ENCODE data around the gene OSBPL6.
"Not testable (repeated sequence)": the region's sequence is repeated elsewhere in the genome, so short reads cannot be mapped to it uniquely, and the experiment has no call there.

The OSBPL6 gene

DNA sequence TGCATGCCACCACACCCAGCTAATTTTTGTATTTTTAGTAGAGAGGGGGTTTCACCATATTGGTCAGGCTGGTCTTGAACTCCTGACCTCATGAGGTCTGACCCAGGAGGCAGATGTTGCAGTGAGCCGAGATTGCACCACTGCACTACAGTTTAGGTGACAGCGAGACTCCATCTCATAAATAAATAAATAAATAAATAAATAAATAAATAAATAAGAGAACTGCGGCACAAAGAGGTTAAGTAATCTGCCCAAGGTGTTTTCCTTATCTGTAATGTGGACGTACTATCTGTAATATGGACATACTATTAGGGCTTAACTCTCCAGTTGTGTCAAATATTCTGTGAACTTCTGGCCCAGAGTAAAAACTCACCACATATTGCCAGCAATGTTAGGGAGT, 4.1 kb downstream of the OSBPL6 start:
- not testable (repeated sequence) for DNase-seq (ENCODE audit: low read depth)

DNA sequence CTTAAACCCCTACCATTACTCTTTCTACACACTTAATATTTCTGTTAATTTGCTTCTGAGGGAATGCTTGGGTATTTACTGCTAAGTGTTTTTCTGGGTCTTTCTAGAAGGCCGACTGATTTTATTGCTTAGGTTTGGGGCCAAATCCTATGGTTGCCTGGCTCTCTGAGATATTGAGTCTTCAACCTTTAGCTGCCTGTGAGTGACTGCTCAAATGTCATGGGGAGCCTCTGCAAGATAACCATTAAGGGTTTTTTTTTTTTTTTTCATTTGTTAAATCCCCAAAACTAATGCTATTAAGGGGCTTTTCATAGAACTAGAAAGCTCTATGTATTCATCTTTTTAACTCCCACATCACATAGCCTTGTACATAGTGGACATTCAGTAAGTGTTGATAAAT, 5.0 kb downstream of the OSBPL6 start:
- no peak for DNase-seq (ENCODE audit: low read depth)

DNA sequence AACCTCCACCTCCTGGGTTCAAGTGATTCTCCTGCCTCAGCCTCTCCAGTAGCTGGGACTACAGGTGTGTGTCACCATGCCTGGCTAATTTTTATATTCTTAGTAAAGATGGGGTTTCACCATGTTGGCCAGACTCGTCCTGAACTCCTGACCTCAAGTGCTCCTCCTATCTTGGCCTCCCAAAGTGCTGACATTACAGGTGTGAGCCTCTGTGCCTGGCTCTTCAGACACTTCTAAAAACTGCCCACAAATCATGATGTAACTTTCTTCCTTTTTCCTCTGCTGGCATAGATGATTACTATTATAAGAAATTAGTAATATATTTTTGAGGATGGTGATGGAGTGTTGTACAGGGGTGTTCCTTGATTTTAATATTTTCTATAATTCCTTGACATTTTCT, 6.0 kb downstream of the OSBPL6 start:
- DNase-seq (ENCODE audit: low read depth): no peak

DNA sequence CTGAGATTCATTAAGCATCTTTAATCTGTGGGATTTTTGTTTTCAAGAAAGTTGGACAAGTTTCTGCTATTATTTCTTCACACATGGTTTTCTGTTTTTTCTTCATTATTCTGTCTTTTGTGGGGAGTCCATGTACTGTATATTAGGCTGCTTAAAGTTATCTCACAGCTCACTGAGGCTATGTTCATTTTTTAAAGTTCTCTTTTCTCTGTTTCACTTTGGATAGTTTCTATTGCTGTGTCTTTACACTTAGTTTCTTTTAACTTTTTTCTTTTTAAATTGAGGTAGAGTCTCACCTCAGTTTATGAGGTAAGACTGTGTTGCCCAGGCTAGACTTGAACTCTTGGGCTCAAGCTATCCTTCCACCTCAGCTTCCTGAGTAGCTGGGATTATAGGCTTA, 8.6 kb downstream of the OSBPL6 start:
- DNase-seq (ENCODE audit: low read depth): no peak

DNA sequence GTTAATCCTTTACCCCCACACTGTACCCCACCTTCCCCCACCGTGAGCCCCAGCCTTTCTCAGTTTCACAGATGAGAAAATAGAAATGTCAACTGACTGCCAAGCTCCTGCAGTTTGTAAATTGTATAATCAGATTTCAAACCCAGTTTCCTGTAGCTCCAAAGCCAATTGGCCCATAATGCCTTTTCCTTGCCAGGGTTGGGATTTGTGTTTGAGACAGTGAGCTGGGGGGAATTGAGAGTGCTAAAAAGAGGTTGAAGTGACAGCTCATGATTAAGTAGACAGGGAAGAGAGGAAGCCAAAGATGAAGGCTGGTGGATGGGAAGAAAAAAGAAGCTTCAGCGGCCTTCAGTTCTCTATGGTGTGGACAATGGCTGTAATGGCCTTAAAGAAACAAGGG, 10.7 kb downstream of the OSBPL6 start:
- no peak for DNase-seq (ENCODE audit: low read depth)

DNA sequence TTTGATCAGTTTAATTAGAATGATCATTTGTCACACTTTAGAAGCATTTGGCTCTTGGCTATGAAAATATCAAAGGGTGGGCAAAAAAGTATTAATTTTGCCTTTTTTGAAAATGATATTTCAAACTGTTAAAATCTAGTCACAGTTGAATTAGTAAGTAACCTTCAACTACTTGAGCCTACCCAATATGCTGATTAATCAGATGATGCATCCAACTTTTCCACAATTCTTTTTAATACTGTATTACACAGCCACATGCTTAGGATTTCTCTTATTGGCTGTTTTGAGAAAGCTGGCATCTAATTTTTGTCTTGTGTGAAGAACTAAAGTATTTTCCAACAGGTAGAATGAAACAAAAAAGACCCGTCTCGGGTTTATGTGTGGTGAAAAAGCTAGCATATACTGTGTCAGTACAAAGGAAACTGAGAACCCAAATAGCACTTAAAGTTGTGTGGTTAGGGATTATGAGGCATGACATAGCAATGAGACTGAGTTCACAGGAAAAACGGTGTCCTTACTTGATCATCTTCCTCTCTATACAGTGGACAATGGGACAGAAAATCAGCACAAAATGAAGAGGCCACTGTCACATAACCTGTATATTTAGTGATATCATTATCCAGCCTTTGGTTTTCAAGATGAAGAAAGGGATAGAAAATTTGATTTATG, 11.7 kb downstream of the OSBPL6 start:
- DNase-seq (ENCODE audit: low read depth): no peak

DNA sequence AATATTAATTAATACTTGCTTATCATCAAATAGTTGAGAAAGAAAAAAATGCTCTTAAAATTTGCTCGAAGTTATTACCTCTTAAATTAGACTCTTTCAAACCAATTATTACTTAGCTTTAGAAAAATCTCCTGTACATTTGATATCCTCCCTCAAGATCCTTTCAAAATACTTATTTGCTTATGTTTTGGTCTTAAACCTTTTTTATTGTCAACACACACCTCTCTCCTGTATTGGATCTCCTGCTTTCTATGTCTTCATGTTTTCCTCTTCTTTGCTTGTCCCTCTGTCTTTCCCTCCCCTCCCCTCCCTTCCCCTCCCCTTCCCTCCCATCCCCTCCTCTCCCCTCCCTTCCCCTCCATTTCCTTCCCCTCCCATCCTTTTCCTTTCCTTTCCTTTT, 14.0 kb downstream of the OSBPL6 start:
- DNase-seq (ENCODE audit: low read depth): no peak

DNA sequence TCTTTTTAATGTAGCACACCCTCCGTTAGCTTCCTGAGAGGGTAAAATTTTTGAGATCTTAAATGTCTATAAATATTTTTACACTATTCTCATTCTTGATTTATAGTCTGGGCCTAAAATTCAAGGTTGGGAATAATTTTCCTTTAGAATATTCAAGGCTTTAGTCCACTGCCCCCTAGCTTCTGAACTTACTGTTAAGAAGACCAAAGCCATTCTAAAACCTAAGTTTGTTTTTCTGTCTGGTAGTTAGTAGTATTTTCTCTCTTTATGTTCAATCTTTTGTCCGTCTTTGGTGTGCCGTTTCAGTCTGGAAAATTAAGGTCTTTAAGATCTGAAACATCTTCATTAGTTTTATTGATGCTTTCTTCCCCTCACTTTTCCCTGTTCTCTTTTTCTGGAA, 14.5 kb downstream of the OSBPL6 start:
- DNase-seq (ENCODE audit: low read depth): no peak

DNA sequence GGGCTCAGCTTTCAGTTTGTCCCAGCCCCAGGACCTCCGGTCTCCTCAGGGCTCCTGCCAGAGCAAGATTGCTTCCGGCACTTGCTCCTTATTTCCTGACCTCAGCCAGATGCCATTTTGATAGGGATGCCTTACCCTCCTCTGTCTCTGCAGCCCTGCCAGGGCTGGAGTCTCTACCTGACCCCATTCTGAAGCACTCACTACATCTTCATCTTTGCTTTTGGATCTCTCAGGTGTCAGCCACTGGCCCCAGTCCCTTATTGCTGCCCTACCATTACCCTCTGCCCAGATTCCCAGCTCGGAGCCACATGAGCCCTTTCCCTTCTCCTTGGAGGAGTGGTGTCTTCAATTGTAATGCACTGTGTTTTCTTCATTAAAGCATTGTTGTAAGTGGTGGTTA, 17.1 kb downstream of the OSBPL6 start:
- DNase-seq (ENCODE audit: low read depth): no peak

DNA sequence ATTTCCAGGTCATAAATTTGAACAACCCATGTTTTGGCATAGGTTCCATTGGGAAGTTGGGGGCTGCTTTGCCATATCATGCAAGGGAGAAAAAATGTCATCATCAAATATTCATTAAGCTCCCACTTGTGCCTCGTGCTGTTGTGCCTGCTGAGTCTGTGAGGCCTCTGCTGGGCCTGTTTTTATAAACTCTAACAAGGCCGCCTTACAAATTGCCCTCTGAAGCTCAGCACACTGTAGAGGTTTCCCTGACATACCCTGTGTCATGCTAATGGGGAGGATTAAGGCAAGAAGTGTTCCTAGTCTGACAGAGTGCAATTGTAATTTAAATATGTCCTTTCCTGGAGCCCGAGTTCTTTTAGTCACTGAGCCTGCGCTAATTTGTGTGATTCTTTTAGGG, 17.6 kb downstream of the OSBPL6 start:
- DNase-seq (ENCODE audit: low read depth): no peak

DNA sequence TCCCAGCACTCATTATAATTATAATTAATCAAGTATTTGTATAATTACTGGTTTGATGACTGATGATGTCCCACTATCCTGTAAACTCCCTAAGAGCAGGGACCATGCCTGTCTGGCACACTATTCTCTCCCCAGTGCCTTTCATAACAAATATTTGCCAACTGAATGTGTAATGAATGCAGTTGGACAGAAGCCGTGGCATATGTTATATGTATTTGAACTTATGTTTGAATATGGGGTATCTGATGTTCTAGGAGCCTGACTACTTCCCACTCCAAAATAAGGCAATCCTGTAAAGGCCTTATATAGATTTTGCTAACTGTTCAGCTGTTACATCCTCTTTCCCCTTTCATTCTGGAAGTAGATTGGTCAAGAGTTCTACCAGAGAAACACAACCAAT, 19.7 kb downstream of the OSBPL6 start:
- no peak for DNase-seq (ENCODE audit: low read depth)

DNA sequence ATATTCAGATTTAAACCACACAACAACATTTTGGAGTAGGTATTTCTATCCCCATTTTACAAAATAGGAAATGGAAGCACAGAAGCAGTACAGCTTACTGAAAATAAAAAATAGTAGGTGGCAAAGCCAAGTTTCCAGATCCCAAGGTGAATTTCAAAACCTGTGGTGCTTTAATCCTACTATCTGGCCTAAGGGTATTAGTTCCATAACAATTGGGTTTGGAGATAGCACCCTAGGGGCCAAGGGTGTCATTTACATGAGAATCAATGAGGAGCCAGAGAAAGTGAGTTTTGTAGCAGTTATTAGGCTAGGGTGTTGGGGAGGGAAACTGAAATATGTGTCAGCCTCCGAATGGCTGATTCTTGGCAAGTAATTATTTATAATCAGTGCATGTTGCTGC, 24.9 kb downstream of the OSBPL6 start:
- DNase-seq (ENCODE audit: low read depth): no peak

DNA sequence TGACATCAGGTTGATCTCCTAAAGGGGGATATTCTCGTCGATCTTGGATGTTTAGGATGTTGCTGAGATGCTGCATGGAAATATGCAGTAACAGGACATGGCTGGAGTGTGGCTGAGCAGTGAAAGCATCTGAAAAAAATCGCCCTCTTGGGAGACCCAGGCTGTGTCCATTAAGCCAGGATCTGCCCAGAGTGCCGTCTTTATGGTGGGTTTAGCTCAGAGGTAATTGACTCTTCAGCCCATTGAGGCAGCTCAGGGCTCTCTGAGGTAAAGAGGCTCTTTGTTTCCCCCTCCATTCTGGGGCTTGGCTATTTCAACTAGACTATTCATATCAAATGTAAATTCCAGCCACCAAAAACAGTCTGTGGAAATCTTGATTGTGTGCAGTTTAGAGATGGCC, 26.5 kb downstream of the OSBPL6 start:
- DNase-seq (ENCODE audit: low read depth): no peak

DNA sequence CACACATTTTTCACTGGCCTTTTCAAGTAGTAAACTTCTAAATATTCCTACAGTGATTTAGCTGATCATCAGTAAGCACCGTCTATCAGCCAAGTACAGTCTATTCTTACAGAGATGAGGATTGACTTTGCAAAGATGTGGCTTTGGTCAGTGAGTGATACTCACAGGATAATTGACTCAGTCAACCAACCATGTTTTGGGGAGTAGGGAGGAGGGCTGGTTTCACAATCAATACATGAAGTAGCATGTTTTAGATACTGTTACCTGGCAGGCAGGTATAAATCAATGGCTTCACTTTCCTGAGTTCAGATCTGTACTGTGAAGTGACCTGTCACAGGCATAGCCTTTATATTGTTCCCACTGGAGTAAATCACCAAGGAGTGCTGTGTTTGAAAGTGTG, 27.2 kb downstream of the OSBPL6 start:
- DNase-seq (ENCODE audit: low read depth): no peak

DNA sequence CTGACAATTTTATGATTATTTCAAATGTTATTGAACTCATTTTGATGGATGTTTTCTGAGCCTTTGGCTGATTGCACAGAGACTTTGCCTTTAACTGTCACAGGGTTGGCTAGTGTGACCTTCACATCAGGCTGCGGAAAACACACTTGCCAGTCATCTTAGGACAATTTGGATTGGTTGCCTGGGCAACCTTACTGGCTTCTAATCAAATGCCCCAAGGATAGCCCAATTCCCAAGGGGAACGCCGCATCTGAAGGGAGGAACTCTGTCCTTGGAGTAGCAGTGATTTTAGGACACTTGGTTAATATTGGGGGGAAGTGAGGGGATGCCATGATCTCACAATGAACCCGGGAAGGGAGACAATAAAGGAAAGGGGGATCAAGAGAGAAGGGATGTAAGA, 29.5 kb downstream of the OSBPL6 start:
- no peak for DNase-seq (ENCODE audit: low read depth)

DNA sequence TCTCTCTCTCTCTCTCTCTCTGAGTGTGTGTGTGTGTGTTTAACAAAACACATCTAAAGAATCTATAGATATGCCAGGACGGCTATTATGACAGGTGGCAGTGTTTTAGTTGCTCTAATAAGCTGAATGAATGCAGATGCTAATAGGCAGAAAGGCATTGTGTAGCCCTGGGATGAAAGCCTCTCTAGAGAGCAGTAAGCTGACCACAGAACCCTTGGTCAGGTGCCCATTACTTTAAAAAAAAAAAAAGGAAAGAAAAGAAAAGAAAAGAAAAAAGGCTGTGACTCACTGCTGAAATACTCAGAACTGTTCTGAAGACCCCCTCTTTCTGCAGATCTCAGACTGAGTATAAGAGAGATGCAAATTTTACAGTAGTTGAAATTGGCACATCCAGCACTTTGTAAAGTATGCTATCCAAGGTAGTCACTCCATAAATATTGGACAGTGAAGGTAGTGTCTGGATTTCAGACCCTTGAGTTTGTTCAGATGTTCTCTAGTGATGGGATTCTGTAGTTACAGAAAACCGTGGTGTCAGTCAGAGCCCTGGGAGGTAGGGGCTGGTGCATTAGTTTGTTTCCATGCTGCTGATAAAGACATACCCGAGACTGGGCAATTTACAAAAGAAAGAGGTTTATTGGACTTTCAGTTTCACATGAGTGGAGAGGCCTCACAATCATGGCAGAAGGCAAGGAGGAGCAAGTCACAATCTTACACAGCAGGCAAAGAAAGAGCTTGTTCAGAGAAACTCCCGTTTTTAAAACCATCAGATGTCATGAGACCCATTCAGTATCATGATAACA, 30.9 kb downstream of the OSBPL6 start:
- DNase-seq (ENCODE audit: low read depth): no peak

DNA sequence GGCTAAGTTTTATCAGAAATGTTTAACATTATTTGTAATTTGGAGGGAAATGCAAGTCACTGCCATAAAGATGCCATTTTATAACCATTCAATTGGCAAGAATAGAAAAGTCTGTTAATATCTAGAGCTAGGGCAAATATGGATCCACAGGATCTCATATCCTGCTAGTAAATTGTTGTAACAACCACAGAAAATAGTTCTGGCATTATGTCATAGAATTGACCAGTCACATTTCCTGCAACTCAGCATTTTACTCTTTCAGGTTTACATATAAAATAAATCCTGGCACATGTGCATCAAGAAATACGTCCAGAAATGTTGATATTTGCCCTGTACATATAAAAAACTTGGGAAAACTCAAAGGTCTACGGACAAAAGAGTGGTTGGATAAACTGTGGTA, 32.9 kb downstream of the OSBPL6 start:
- DNase-seq (ENCODE audit: low read depth): no peak

DNA sequence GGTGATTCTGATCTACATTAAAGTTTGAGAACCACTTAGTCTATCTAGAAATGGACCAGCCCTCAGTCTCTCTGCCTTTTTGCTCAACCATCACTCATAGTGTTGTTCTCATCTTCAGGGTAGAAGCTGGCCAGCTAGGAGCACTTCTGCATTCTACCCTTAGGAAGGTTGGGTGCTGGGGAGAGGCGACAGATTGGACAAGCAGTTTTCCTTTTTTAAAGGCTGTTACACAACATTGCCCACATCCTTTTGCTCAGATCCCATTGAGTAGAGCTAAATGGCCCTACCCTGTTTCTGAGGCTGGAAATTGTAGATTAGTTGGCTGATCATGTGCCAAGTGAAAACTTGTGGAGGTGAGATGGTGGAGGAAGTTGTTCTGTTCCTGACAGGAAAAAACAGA, 35.6 kb downstream of the OSBPL6 start:
- no peak for DNase-seq (ENCODE audit: low read depth)

DNA sequence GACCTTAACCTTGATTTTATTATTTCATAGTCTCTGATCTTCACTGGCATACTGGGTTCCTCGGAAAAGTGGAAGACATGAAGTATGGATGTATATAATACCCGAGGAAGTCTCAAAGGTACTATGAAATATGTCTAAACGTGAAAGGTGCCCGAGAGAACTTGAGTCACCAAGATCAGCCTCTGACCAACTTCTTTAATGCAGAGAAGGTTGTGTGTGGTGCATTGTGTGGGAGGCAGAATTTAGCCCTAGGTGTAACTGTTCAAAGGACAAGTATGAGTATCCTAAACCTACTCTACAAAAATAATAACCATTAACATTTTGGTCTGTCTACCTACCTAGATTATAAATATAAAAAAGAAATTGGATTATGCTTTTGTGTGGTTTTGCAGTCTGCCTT, 36.1 kb downstream of the OSBPL6 start:
- DNase-seq (ENCODE audit: low read depth): no peak

DNA sequence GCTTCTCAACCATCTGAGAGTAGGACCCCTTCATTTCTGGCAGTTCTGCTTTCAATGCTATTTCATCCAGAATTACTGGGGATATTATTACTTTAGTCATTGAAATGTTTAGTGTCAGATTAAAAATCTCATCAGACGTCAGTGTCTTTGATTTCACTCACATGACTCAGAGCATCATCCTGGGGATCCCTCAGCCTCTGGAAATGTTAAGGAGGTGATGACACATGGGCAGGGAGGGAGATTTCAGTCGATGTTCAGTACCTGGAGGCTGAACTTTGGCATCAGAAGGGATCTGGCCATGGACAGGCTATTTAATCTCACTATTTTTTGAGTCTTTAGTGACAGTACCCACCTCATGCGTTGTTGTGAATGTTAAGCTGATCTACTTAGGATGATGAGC, 39.1 kb downstream of the OSBPL6 start:
- no peak for DNase-seq (ENCODE audit: low read depth)

DNA sequence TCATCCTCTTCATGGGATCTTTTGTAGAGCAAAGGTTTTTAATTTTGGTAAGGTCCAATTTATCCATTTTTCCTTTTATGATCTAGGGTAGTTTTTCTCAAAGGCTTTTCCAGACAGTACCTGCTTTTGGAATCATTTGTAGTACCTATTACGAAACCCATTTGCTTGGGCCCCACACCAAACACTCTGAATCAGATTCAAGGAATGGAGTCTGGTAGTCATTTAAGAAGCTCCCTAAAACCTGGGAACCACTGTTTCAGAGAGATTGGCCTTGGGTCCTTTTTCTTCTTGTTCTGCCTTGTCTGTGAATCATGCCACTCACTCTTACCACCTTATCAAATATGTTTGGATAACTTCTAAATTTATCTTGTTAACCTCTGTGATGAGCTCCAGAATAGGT, 40.3 kb downstream of the OSBPL6 start:
- no peak for DNase-seq (ENCODE audit: low read depth)

DNA sequence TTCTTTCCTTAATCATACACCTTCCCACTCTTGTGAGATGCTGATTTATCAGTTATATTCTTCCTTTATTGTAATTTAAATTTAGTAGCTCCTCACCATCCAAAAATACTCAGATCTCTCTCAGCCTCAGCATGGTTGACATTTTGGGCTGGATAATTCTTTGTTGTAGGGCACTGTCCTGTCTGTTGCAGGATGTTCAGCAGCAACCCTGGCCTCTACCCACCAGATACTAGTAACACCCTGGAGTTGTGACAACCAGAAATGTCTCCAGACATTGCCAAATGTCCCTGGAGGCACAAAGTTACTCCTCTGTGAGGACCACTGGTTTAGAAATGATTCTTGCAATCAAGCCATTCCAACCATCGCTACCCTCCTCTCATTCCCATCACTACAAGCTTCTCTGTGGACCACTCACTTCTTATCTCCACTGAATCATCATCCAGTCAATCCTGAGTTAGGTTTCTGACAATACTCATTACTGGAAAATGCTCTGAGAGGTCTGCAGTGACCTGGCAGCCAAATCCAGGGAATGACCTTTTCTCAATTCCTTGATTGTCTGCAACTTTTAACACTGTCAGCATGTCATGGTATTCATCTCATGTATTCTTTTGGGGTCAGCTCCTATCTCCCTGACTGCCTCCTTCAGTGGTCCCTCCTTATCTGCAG, 43.3 kb downstream of the OSBPL6 start:
- no peak for DNase-seq (ENCODE audit: low read depth)

DNA sequence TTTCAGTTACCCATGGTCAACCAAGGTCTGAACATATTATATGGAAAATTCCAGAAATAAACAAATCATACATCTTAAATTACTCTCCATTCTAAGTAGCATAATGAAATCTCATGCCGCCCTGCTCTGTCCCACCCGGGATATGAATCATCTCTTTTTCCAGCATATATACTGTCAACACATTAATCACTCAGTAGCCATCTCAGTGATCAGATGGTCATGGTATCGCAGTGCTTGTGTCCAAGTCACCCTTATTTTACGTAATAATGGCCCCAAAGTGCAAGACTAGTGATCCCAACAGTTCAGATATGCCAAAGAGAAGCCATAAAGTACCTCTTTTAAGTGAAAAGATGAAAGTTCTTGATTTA, 43.8 kb downstream of the OSBPL6 start:
- no peak for DNase-seq (ENCODE audit: low read depth)

DNA sequence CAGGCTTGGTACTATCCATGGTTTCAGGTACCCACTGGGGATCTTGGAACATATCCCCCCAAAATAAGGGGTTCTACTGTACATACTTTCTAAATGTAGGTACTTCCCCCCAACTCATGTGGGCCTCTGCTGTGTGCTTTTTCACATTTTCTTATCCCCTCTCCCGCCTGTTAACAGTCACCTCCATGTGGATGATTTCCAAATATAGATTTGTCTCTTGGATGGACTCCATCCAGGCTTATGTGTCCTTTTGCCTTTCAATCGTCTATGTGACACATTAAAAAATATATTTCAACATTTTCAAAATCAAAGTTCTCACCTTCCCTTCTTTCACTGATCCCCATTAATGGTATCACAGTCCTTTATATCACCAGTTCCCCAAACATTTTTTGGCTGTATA, 44.4 kb downstream of the OSBPL6 start:
- DNase-seq (ENCODE audit: low read depth): no peak

Data from stimulated activated CD4-positive, alpha-beta T cell treated with anti-CD3 and anti-CD28 coated beads, Interleukin-2, amount 100 ng/mL, for 4 hours (primary cell).